ENCODE data around the gene TMTC2. TPM values are rescaled to one million over a fixed set of nuclear protein-coding genes. Genes with fewer than 3 reads are reported as not detected.
"Not testable (repeated sequence)": the region's sequence is repeated elsewhere in the genome, so short reads cannot be mapped to it uniquely, and the experiment has no call there.

Gene TMTC2
- total RNA-seq, 1 donor = 7.2 TPM

- H3K27me3 ChIP-seq (ENCODE audit: insufficient read depth, low read length) = no peaks in the 10 kb centered on the region
- H3K4me3 ChIP-seq (ENCODE audit: low read length) = no peak overlapping the region
- no peaks in the 10 kb centered on the region for H3K4me1 ChIP-seq (ENCODE audit: insufficient read depth, low read length)
- H3K9me3 ChIP-seq (ENCODE audit: low read depth, low read length) = no peaks in the 10 kb centered on the region
Observed at GRCh38 chr12:82730953-82731459, 44.3 kb downstream of the TMTC2 start.

- H3K4me1 ChIP-seq (ENCODE audit: insufficient read depth, low read length) = no peaks in the 10 kb centered on the region
- H3K27me3 ChIP-seq (ENCODE audit: insufficient read depth, low read length) = no peaks in the 10 kb centered on the region
- no peak overlapping the region for H3K4me3 ChIP-seq (ENCODE audit: low read length)
- H3K9me3 ChIP-seq (ENCODE audit: low read depth, low read length) = no peaks in the 10 kb centered on the region
Observed at GRCh38 chr12:82740129-82741000, 53.7 kb downstream of the TMTC2 start.

GRCh38 chr12:82745063-82745674 lies 58.5 kb downstream of the TMTC2 start:
- Histone ChIP-seq H3K4me3 (ENCODE audit: low read length) (no peak overlapping the region), H3K27me3 (ENCODE audit: insufficient read depth, low read length) (no peaks in the 10 kb centered on the region), H3K4me1 (ENCODE audit: insufficient read depth, low read length) (no peaks in the 10 kb centered on the region), H3K9me3 (ENCODE audit: low read depth, low read length) (no peaks in the 10 kb centered on the region)

- Histone ChIP-seq H3K4me3 (ENCODE audit: low read length) (no peak overlapping the region), H3K4me1 (ENCODE audit: insufficient read depth, low read length) (no peaks in the 10 kb centered on the region)
Observed at GRCh38 chr12:82745807-82746206, 59.1 kb downstream of the TMTC2 start.

GRCh38 chr12:82746668-82747067 lies 60.0 kb downstream of the TMTC2 start:
- Histone ChIP-seq H3K9me3 (ENCODE audit: low read depth, low read length) (no peaks in the 10 kb centered on the region), H3K4me1 (ENCODE audit: insufficient read depth, low read length) (no peaks in the 10 kb centered on the region), H3K4me3 (ENCODE audit: low read length) (no peak overlapping the region), H3K27me3 (ENCODE audit: insufficient read depth, low read length) (no peaks in the 10 kb centered on the region)

More at GRCh38 chr12:82745807-82746206, 59.1 kb downstream of the TMTC2 start:
- no peaks in the 10 kb centered on the region for H3K27me3 ChIP-seq (ENCODE audit: insufficient read depth, low read length)
- no peaks in the 10 kb centered on the region for H3K9me3 ChIP-seq (ENCODE audit: low read depth, low read length)

GRCh38 chr12:82749015-82749414 lies 62.3 kb downstream of the TMTC2 start:
- Histone ChIP-seq H3K9me3 (ENCODE audit: low read depth, low read length) (no peaks in the 10 kb centered on the region), H3K4me3 (ENCODE audit: low read length) (no peak overlapping the region)

GRCh38 chr12:82754856-82755255 lies 68.2 kb downstream of the TMTC2 start:
- Histone ChIP-seq H3K27me3 (ENCODE audit: insufficient read depth, low read length) (no peaks in the 10 kb centered on the region), H3K9me3 (ENCODE audit: low read depth, low read length) (no peaks in the 10 kb centered on the region), H3K4me1 (ENCODE audit: insufficient read depth, low read length) (no peaks in the 10 kb centered on the region), H3K4me3 (ENCODE audit: low read length) (no peak overlapping the region)

More at GRCh38 chr12:82749015-82749414, 62.3 kb downstream of the TMTC2 start:
- no peaks in the 10 kb centered on the region for H3K4me1 ChIP-seq (ENCODE audit: insufficient read depth, low read length)
- no peaks in the 10 kb centered on the region for H3K27me3 ChIP-seq (ENCODE audit: insufficient read depth, low read length)

GRCh38 chr12:82756303-82756702 lies 69.6 kb downstream of the TMTC2 start:
- Histone ChIP-seq H3K4me3 (ENCODE audit: low read length) (no peak overlapping the region), H3K9me3 (ENCODE audit: low read depth, low read length) (no peaks in the 10 kb centered on the region), H3K4me1 (ENCODE audit: insufficient read depth, low read length) (no peaks in the 10 kb centered on the region), H3K27me3 (ENCODE audit: insufficient read depth, low read length) (no peaks in the 10 kb centered on the region)

GRCh38 chr12:82757059-82757458 lies 70.4 kb downstream of the TMTC2 start:
- Histone ChIP-seq H3K4me1 (ENCODE audit: insufficient read depth, low read length) (no peaks in the 10 kb centered on the region), H3K27me3 (ENCODE audit: insufficient read depth, low read length) (no peaks in the 10 kb centered on the region), H3K4me3 (ENCODE audit: low read length) (no peak overlapping the region), H3K9me3 (ENCODE audit: low read depth, low read length) (no peaks in the 10 kb centered on the region)

- H3K27me3 ChIP-seq (ENCODE audit: insufficient read depth, low read length) = no peaks in the 10 kb centered on the region
- H3K9me3 ChIP-seq (ENCODE audit: low read depth, low read length) = no peaks in the 10 kb centered on the region
- H3K4me1 ChIP-seq (ENCODE audit: insufficient read depth, low read length) = no peaks in the 10 kb centered on the region
- H3K4me3 ChIP-seq (ENCODE audit: low read length) = no peak overlapping the region
Observed at GRCh38 chr12:82757656-82758055, 71.0 kb downstream of the TMTC2 start.

- H3K4me1 ChIP-seq (ENCODE audit: insufficient read depth, low read length) = no peaks in the 10 kb centered on the region
- H3K4me3 ChIP-seq (ENCODE audit: low read length) = no peak overlapping the region
- H3K9me3 ChIP-seq (ENCODE audit: low read depth, low read length) = no peaks in the 10 kb centered on the region
- no peaks in the 10 kb centered on the region for H3K27me3 ChIP-seq (ENCODE audit: insufficient read depth, low read length)
Observed at GRCh38 chr12:82758749-82759330, 72.1 kb downstream of the TMTC2 start.

GRCh38 chr12:82760423-82760822 lies 73.7 kb downstream of the TMTC2 start:
- no peak overlapping the region for H3K4me3 ChIP-seq (ENCODE audit: low read length)
- no peaks in the 10 kb centered on the region for H3K4me1 ChIP-seq (ENCODE audit: insufficient read depth, low read length)
- no peaks in the 10 kb centered on the region for H3K9me3 ChIP-seq (ENCODE audit: low read depth, low read length)
- no peaks in the 10 kb centered on the region for H3K27me3 ChIP-seq (ENCODE audit: insufficient read depth, low read length)

GRCh38 chr12:82765206-82765605 lies 78.5 kb downstream of the TMTC2 start:
- not testable (repeated sequence) for H3K9me3 ChIP-seq (ENCODE audit: low read depth, low read length); H3K27me3 ChIP-seq (ENCODE audit: insufficient read depth, low read length); H3K4me1 ChIP-seq (ENCODE audit: insufficient read depth, low read length)

GRCh38 chr12:82765971-82766705 lies 79.4 kb downstream of the TMTC2 start:
- Histone ChIP-seq H3K4me3 (ENCODE audit: low read length) (no peak overlapping the region), H3K27me3 (ENCODE audit: insufficient read depth, low read length) (no peaks in the 10 kb centered on the region), H3K4me1 (ENCODE audit: insufficient read depth, low read length) (no peaks in the 10 kb centered on the region), H3K9me3 (ENCODE audit: low read depth, low read length) (no peaks in the 10 kb centered on the region)

More at GRCh38 chr12:82765206-82765605, 78.5 kb downstream of the TMTC2 start:
- H3K4me3 ChIP-seq (ENCODE audit: low read length) = not testable (repeated sequence)

GRCh38 chr12:82774666-82775065 lies 88.0 kb downstream of the TMTC2 start:
- Histone ChIP-seq H3K4me3 (ENCODE audit: low read length) (no peak overlapping the region), H3K4me1 (ENCODE audit: insufficient read depth, low read length) (no peaks in the 10 kb centered on the region), H3K9me3 (ENCODE audit: low read depth, low read length) (no peaks in the 10 kb centered on the region), H3K27me3 (ENCODE audit: insufficient read depth, low read length) (no peaks in the 10 kb centered on the region)
